Heart left ventricle (tissue), 13 donors: ENCODE data around the gene OCSTAMP.

Source experiments
- CTCF ChIP-seq, 12 donors: fragments of 200-600 bp; sonication (generic) in 4 of 12; IDR thresholded peaks; one replicate each; pipeline versions ENCODE4 v1.5.0 to v1.8.0; 2018 to 2022; ENCODE audit warnings: antibody characterized with exemption in 12 of 12, mild to moderate bottlenecking in 5 of 12
- POLR2A ChIP-seq, 2 donors: fragments of 450-650 bp; IDR thresholded peaks; one replicate each; pipeline ENCODE4 v1.6.1; 2017; ENCODE audit warnings: antibody characterized with exemption in 2 of 2, mild to moderate bottlenecking in 2 of 2, moderate library complexity in 2 of 2
- donor health status: ischemic (EF 13 %, LVEDD 7.1; RV severe dilation, severe dysfunction).
- donor health status: DM: no; HTN: yes; CAD: no.
- donor health status: DM: no; HTN: no; CAD: no.
- donor health status: ischemic (EF 25% LVEDD 6.9; RV normal size, moderate dysfunction).
- donor health status: ischemic (EF 25% LVEDD 5.7; RV mildly dilated, moderate dysfunction).
- donor health status: ischemic (EF 35%, LVEDD 5.7; RV mildly dilated, moderate dysfunction).
- donor health status: nonischemic (EF 11% LVEDD 7.7; RV severe dilation, severe dysfunction).
- donor health status: DM: yes; HTN: yes; CAD: no.
- donor health status: PGD.
- donor health status: ischemic (EF 29% LVEDD 5.4; RV normal size, mild dysfunction).
- donor health status: nonischemic (EF 23%, LVEDD 6.1; RV moderate dilation, normal function).

- no peak for TF ChIP-seq CTCF (IDR thresholded peaks at IDR 0.05)
- no peak for TF ChIP-seq POLR2A (IDR thresholded peaks at IDR 0.05)
Measured at GRCh38 chr20:46576774-46577395, 26.4 kb upstream of the OCSTAMP start.
